ENCODE data around the gene DBH. TPM values are rescaled to one million over a fixed set of nuclear protein-coding genes. Genes with fewer than 3 reads are reported as not detected.

DBH gene
- total and polyA plus RNA-seq, 10 of the 15 experiments (the other 5 are each of a cell fraction or from before 2014, with no cell fraction given): not detected

GRCh38 chr9:133603135-133603927 is 32.8 kb upstream of the DBH start:
- TF ChIP-seq POU2F2 (IDR thresholded peaks at IDR 0.05; ENCODE audit: borderline replicate concordance, low read depth, low read length) (no peak), KDM1A (IDR thresholded peaks at IDR 0.05; ENCODE audit: borderline replicate concordance) (no peak), CBX3 (IDR thresholded peaks at IDR 0.05; ENCODE audit: borderline replicate concordance, low read depth) (no peak), DPF2 (IDR thresholded peaks at IDR 0.05) (no peak), CHD4 (IDR thresholded peaks at IDR 0.05) (no peak), CBX5 (IDR thresholded peaks at IDR 0.05; ENCODE audit: low read depth) (no peak), ZBTB4 (CRISPR knock-in tag; IDR thresholded peaks at IDR 0.05) (no peak), LARP7 (IDR thresholded peaks at IDR 0.05) (no peak), SP1 (IDR thresholded peaks at IDR 0.05; ENCODE audit: low read depth, low read length) (no peak), STAT1 (conservative IDR thresholded peaks at IDR 0.05) (no peak), NR2F1 (conservative IDR thresholded peaks at IDR 0.05) (no peak), ZNF384 (IDR thresholded peaks at IDR 0.05; ENCODE audit: borderline replicate concordance, low read depth, low read length) (no peak), EED (IDR thresholded peaks at IDR 0.05; ENCODE audit: low read depth) (no peak), FOS (IDR thresholded peaks at IDR 0.05; ENCODE audit: borderline replicate concordance, extremely low read depth, insufficient read length) (no peak), CREM (IDR thresholded peaks at IDR 0.05; ENCODE audit: low read depth) (no peak), ASH2L (IDR thresholded peaks at IDR 0.05; ENCODE audit: borderline replicate concordance, low read depth) (no peak), NFIC (IDR thresholded peaks at IDR 0.05; ENCODE audit: low read depth, low read length) (no peak), NFYA (IDR thresholded peaks at IDR 0.05; ENCODE audit: borderline replicate concordance, low read depth, low read length) (no peak)
- TF ChIP-seq, protein P1, sequence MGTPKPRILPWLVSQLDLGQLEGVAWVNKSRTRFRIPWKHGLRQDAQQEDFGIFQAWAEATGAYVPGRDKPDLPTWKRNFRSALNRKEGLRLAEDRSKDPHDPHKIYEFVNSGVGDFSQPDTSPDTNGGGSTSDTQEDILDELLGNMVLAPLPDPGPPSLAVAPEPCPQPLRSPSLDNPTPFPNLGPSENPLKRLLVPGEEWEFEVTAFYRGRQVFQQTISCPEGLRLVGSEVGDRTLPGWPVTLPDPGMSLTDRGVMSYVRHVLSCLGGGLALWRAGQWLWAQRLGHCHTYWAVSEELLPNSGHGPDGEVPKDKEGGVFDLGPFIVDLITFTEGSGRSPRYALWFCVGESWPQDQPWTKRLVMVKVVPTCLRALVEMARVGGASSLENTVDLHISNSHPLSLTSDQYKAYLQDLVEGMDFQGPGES (IDR thresholded peaks at IDR 0.05): no peak
- intact Hi-C loops (cut with micrococcal nuclease; ENCODE audit: unreplicated experiment): no loop called here
- RAD21 ChIA-PET (ENCODE audit: unreplicated experiment): no interaction called here
- Histone ChIP-seq H2AFZ (ENCODE audit: control insufficient read depth, low read depth, low read length) (no peak overlapping the region), H3K36me3 (ENCODE audit: control insufficient read depth in 2 of 2, insufficient read depth in 2 of 2, low read length in 1 of 2) (no peaks in the 10 kb centered on the region), H3K4me2 (ENCODE audit: control insufficient read depth, insufficient read depth) (no peak overlapping the region), H3K9ac (ENCODE audit: control insufficient read depth, insufficient read depth, low read length) (no peak overlapping the region), H3K9me3 (replicated peaks; ENCODE audit: control insufficient read depth, insufficient read depth, low read length) (no peaks in the 10 kb centered on the region; the same call in 2 of the 3 replicates), H4K20me1 (ENCODE audit: control insufficient read depth, insufficient read depth) (no peaks in the 10 kb centered on the region), H3K79me2 (ENCODE audit: control insufficient read depth, insufficient read depth, low read length) (no peaks in the 10 kb centered on the region), H3K4me1 (ENCODE audit: control insufficient read depth, insufficient read depth, low read length) (no peaks in the 10 kb centered on the region), H3K27ac (ENCODE audit: control insufficient read depth, insufficient read depth) (no peak overlapping the region), H3K27me3 (replicated peaks in 1 of 2; ENCODE audit: control insufficient read depth in 2 of 2, insufficient read depth in 2 of 2, low read length in 1 of 2) (peaks cover 0 to 9% of the 10 kb centered on the region in 2 experiments; a peak in 3 of 4 replicates), H3K4me3 (no peak overlapping the region)
- 27% methylated on average over 14 of the region's 14 CpGs for WGBS (ENCODE audit: insufficient coverage, insufficient replicate concordance, low lambda C conversion rate, missing lambda C conversion rate)
- CTCF ChIA-PET: no interaction called here
- FAIRE-seq (no peak), DNase-seq (ENCODE audit: low read depth, low spot score) (no peak), ATAC-seq (no peak)
- SMC1A ChIA-PET (ENCODE audit: uncharacterized antibody, unreplicated experiment): no interaction called here
- no TSS peak for BruUV-seq (replicated peaks)
- POLR2A ChIA-PET: no interaction called here
- in situ Hi-C loops (cut with MboI): no loop called here
